HepG2 (cell line): Measurements from ENCODE around the gene HTR3C. TPM values are rescaled to one million over a fixed set of nuclear protein-coding genes. Genes with fewer than 3 reads are reported as not detected.

ENCODE experiments used
- AKNA ChIP-seq: sonication (generic); formaldehyde crosslinking; IDR thresholded peaks from 2 replicates; pipeline ENCODE4 v1.4.0; 2020; ENCODE audit warnings: missing genetic modification reagents, borderline replicate concordance
- FOXA3 ChIP-seq: IDR thresholded peaks from 2 replicates; pipeline ENCODE4 v1.6.1; 2016; ENCODE audit warnings: missing genetic modification reagents, missing compliant biosample characterization
- IRF9 ChIP-seq: sonication (generic); formaldehyde crosslinking; IDR thresholded peaks from 2 replicates; pipeline ENCODE4 v1.8.0; 2022; ENCODE audit warnings: missing genetic modification reagents, mild to moderate bottlenecking, borderline replicate concordance
- NRL ChIP-seq: sonication (generic); formaldehyde crosslinking; IDR thresholded peaks from 2 replicates; pipeline ENCODE4 v1.5.0; 2020; ENCODE audit warnings: missing genetic modification reagents, mild to moderate bottlenecking, moderate library complexity, borderline replicate concordance
- SP2 ChIP-seq: sonication (generic); formaldehyde crosslinking; IDR thresholded peaks from 2 replicates; pipeline ENCODE4 v1.5.1; 2020; ENCODE audit warnings: mild to moderate bottlenecking, missing genetic modification reagents
- THRA ChIP-seq: sonication (generic); formaldehyde crosslinking; IDR thresholded peaks from 2 replicates; pipeline ENCODE4 v1.4.0; 2020; ENCODE audit warnings: missing genetic modification reagents, borderline replicate concordance
- ZNF83 ChIP-seq: sonication (generic); formaldehyde crosslinking; IDR thresholded peaks from 2 replicates; pipeline ENCODE4 v1.4.0; 2020; ENCODE audit warnings: missing genetic modification reagents, mild to moderate bottlenecking, borderline replicate concordance
- polyA plus RNA-seq, 8 experiments: library from polyadenylated mRNA; depleted of rRNA in 3 of 8; stranded (reverse) in 7 of 8; unstranded in 1 of 8; fragments of >200 nt; fragmentation: Illumina TruSeq in 4 of 8; extraction: Trizol in 4 of 8; gene quantifications; 2 replicates each; pipeline versions ENCODE4 v1.2.1 to v1.2.3, GENCODE V29; 2011 to 2016; ENCODE audit warnings: low read depth in 4 of 8, missing spikeins in 1 of 8, mixed read lengths in 1 of 8; ENCODE audit not compliant: insufficient read depth in 1 of 8
- total RNA-seq, 5 experiments: library from RNA; depleted of rRNA; stranded (reverse); fragments of >200 nt; fragmentation: Illumina TruSeq; extraction: Trizol; gene quantifications; 2 replicates each; pipeline ENCODE4 v1.2.3, GENCODE V29; 2016; ENCODE audit warnings: low read depth in 1 of 5

HTR3C gene
- total and polyA plus RNA-seq, 2 of the 13 experiments (the other 11 are each of a cell fraction or from before 2014, with no cell fraction given) = not detected

GRCh38 chr3:184042617-184043016, 10.2 kb upstream of the HTR3C start (continued):
- TF ChIP-seq AKNA (CRISPR knock-in tag) = no peak
- TF ChIP-seq FOXA3 = no peak
- TF ChIP-seq SP2 (CRISPR knock-in tag) = no peak
- TF ChIP-seq ZNF83 (CRISPR knock-in tag) = no peak
- TF ChIP-seq THRA = no peak
- TF ChIP-seq IRF9 (CRISPR knock-in tag) = no peak
- no peak for TF ChIP-seq NRL (CRISPR knock-in tag)
- TF ChIP-seq, all 625 proteins: peak for 0
